Type B pancreatic cell (in vitro differentiated cells): ENCODE results near the gene MBD3L4. TPM values are rescaled to one million over a fixed set of nuclear protein-coding genes. Genes with fewer than 3 reads are reported as not detected.

Experiments
- DNase-seq: peaks from one replicate; pipeline ENCODE4 v3.0.0; 2021; ENCODE audit warnings: mixed read lengths; ENCODE audit not compliant: unreplicated experiment; ENCODE audit errors: extremely low spot score
- H3K27ac Mint-ChIP-seq: 2 replicates; pipeline ENCODE4 v1.8.0; 2021; ENCODE audit warnings: mild to moderate bottlenecking, mixed read lengths
- H3K27me3 Mint-ChIP-seq: 2 replicates; pipeline ENCODE4 v1.8.0; 2021; ENCODE audit warnings: mixed read lengths
- H3K36me3 Mint-ChIP-seq: 2 replicates; pipeline ENCODE4 v1.8.0; 2021; ENCODE audit warnings: mixed read lengths
- H3K4me1 Mint-ChIP-seq: one replicate; pipeline ENCODE4 v1.8.0; 2021; ENCODE audit warnings: mixed read lengths; ENCODE audit not compliant: unreplicated experiment
- H3K4me3 Mint-ChIP-seq: 2 replicates; pipeline ENCODE4 v1.8.0; 2021; ENCODE audit warnings: mild to moderate bottlenecking, mixed read lengths
- H3K9me3 Mint-ChIP-seq: 2 replicates; pipeline ENCODE4 v1.8.0; 2021; ENCODE audit warnings: mixed read lengths
- total RNA-seq: library from RNA; stranded (reverse); gene quantifications from 2 replicates; pipeline ENCODE4 v1.2.1, GENCODE V29; 2021; ENCODE audit warnings: low replicate concordance
- TF ChIP-seq, protein P1 (sequence below): fragments of 200-600 bp; sonication (generic); conservative IDR thresholded peaks from 2 replicates; pipeline ENCODE4 v1.5.0; 2021; ENCODE audit warnings: antibody characterized with exemption, mild to moderate bottlenecking

The MBD3L4 gene
- total RNA-seq, 1 donor from 2014 or later, result not detected

GRCh38 chr19:6987850-6988249, 52.1 kb downstream of the MBD3L4 start:
- Mint-ChIP-seq H3K4me1 (no peaks in the 10 kb centered on the region), H3K27me3 (no peaks in the 10 kb centered on the region), H3K4me3 (no peak overlapping the region), H3K36me3 (no peaks in the 10 kb centered on the region), H3K9me3 (peaks cover 10% of the 10 kb centered on the region), H3K27ac (no peak overlapping the region)
- TF ChIP-seq, protein P1, sequence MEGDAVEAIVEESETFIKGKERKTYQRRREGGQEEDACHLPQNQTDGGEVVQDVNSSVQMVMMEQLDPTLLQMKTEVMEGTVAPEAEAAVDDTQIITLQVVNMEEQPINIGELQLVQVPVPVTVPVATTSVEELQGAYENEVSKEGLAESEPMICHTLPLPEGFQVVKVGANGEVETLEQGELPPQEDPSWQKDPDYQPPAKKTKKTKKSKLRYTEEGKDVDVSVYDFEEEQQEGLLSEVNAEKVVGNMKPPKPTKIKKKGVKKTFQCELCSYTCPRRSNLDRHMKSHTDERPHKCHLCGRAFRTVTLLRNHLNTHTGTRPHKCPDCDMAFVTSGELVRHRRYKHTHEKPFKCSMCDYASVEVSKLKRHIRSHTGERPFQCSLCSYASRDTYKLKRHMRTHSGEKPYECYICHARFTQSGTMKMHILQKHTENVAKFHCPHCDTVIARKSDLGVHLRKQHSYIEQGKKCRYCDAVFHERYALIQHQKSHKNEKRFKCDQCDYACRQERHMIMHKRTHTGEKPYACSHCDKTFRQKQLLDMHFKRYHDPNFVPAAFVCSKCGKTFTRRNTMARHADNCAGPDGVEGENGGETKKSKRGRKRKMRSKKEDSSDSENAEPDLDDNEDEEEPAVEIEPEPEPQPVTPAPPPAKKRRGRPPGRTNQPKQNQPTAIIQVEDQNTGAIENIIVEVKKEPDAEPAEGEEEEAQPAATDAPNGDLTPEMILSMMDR, result no peak
- DNase-seq, result no peak

Other genes starting within 250 kb of the MBD3L4 start
- not detected in 2 replicates for gene ADGRE1, start 152.6 kb downstream of the MBD3L4 start, total RNA-seq
- gene MBD3L2B, start 18.7 kb downstream of the MBD3L4 start, total RNA-seq, result not detected in 2 replicates
- gene MBD3L5, start 9.6 kb downstream of the MBD3L4 start, total RNA-seq, result not detected in 2 replicates
- gene MBD3L2, start 9.1 kb upstream of the MBD3L4 start, total RNA-seq, result not detected in 2 replicates
- gene MBD3L3, start 18.5 kb upstream of the MBD3L4 start, total RNA-seq, result not detected in 2 replicates
- 13.7 TPM in 2 replicates for gene ZNF557, start 29.5 kb upstream of the MBD3L4 start, total RNA-seq